HG03135 (cell line): ENCODE measurements around the gene FGGY.
A peak's percentile ranks its signal among the peaks of the same experiment; 100 is the strongest.
"Not testable (repeated sequence)": the region's sequence is repeated elsewhere in the genome, so short reads cannot be mapped to it uniquely, and the experiment has no call there.

ENCODE experiments used
- ATAC-seq: cut with Tn5 transposase; IDR thresholded peaks from one replicate; pipeline ENCODE4 v1.9.1; 2021; ENCODE audit warnings: mild to moderate bottlenecking, moderate library complexity; ENCODE audit not compliant: unreplicated experiment

Gene FGGY

DNA sequence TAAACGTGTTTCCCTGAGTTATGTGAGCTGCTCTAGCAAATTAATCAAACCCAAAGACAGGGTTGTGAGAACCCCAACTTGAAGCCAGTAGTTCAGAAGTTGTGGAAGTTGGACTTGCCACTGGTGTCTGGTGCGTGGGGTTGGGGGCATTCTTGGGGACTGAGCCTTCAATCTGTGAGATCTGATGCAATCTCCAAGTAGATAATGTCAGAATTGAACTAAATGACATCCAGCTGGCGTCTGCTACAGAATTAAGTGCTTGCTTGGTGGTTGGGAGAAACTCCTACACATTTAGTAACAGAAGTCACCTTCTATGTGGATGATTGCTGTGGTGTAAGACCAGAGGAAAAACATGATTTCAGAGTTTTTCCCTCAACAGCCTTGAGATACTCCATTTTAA, 207.4 kb downstream of the FGGY start:
- ATAC-seq = no peak

DNA sequence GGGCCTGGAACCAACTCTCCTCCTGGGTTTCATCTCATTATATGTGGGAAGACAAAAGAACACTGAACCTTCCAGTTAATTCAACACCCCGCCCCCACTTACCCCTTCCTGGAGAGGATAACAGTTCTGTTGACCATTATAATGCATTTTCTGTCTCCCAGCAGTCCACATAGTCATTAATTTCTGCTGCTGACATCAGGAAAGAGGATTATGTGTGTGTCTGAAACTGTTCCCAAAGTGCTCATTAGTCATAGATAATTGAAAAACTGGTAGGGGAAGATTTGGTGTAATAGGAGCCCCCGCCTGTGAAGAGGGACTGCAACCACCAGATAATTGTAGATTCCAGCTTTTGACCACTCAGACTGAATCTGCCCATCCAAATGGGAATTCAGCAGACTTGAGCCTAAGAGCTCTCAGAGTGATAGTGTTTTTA, 208.7 kb downstream of the FGGY start:
- no peak for ATAC-seq

DNA sequence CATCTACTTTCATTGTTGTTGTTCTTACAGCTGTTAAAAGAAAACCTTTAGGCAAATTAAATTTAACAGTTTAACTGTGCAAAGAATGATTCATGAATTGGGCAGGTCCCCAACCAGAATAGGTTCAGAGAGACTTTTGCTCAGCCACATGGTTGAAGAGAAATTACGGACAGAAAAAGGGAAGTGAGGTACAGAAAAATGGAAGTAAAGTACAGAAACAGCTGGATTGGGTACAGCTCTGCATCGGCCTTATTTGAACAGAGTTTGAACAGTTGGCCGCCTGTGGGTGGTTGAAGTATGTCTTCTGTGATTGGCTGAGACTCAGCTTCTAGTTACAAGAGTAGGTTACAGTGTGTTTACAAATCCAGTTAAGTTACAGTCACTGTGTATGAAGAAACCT, 210.1 kb downstream of the FGGY start:
- peak; percentile 84 for ATAC-seq

DNA sequence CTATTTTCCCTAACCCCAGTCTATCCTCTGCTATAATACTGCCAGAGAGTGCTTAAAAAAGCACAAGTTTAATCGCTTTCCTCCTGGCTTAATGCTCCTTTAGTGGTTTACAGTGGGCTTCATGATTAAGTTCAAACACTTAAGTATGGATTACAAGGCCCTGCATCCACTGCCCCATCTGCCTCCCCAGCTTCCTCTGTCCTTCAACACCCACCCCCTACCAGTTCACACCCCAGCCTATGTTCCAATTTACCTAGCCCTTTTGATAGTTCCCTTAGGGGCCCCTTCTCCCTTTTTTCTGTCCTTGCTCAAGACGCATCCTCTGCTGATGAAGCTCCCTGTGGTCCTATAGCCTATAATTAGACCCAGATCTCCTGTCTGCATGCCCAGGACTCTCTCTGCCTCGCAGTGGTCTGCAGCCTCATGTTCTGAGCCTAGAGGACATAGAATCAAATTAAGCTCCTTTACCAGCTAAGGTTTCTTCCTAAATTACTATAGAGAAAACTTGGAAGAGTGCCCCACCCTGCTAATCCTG, 212.5 kb downstream of the FGGY start:
- no peak for ATAC-seq

DNA sequence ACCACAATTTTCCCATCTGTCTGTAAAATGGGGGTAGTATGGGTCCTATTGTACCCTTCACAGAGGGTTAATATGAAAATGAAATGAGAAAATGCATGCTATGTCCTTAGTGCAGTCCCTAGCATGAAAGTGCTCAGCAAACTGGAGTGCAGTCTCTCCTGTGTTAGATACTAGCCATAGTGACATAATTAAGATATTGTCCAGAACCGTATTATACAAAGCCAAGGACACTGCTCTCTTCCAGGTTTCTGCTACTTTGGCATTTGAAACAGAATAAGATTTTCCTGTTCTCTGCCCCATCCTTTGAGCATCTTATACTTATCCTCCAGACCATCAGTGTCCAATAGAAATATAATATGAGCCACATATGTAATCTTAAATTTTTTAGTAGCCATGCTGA, 213.4 kb downstream of the FGGY start:
- ATAC-seq = no peak

DNA sequence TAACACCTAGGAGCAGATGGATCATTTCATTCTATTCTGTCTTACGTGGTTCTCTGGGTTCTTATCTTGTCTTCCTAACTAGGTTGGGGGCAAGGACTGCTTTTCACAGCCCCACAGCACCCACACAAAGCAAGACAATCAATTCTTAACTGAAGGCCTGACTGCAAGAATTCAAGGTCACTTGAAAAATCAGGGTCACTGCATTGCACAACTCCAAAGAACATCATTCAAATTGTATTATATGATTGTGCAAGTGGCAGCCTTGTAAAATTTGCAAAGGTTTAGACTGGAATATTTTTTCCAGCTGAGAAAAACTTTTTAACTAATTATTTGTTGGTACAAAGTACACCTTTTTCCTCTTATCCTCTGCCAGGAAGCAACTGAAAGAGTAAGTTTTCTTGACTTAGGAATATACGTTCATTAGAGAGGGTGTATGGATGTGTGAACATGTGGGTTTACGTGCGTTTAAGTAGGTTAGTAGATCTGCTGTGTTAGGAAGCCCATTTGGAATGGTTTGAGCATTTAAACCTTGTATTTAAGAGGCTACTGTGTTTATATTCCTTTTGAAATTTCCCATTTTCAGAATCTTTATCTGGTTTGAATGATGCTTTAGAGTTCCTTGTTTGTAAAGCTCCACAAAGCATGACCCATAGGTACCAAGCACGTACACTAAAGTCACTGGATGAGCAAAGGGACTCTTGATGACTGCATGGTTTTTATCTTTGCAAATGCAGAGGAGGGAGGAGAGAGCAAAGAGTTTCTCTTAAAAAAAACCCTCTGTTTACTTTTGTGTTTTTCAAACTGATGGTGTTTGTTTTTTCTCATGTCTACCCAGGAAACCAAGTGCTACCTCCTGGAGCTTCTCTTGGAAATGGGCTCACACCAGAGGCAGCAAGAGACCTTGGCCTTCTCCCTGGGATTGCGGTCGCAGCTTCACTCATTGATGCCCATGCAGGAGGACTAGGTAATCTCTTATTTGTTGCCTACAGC, 214.9 kb downstream of the FGGY start:
- ATAC-seq = no peak

DNA sequence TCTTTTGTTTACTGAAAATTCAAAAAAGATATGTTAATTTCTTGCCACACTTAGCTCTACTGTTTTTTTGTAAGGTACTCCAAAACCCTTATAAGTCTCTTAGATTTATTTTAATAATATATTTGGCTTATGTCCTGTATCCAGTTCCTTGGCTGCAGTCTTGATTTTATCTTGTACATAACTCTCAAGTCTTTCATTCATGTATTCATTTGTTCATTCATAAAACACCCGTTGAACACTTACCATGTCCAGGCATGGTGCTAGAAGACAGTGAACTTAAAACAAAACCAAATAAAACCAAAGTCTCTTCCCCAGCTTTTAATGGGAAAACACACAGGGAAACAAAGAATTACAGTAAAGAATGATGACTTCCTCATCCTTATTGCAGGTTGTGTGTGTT, 215.8 kb downstream of the FGGY start:
- no peak for ATAC-seq

DNA sequence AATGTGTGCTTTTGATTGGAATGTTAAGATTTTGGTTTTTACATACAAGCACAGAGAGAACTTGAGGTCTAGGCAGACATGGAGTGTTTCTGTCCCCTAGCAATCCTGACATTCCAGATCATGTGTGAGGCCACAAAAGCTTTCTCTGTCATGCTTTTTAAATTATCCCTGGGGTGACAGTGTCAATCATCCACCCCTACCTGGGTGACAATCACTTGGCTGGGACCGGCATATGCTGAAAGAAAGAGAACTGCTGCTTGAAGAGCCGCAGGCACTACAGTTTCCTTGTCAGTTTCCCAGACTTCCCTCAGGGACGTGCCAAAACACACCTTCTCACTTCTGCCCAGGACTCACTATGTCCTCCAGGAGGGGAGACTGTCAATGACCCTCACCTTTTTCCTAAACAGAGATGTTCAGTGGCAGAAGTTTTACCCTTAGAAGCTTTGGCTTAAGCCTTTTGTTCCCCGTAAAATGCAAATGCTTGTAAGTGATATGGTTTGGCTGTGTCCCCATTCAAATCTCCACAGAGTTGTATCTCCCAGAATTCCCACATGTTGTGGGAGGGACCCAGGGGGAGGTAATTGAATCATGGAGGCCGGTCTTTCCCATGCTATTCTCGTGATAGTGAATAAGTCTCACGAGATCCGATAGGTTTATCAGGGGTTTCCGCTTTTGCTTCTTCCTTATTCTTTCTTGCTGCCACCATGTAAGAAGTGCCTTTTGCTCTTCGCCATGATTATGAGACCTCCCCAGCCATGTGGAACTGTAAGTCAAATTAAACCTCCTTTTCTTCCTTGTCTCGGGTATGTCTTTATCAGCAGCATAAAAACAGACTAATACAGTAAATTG, 217.4 kb downstream of the FGGY start:
- no peak for ATAC-seq

DNA sequence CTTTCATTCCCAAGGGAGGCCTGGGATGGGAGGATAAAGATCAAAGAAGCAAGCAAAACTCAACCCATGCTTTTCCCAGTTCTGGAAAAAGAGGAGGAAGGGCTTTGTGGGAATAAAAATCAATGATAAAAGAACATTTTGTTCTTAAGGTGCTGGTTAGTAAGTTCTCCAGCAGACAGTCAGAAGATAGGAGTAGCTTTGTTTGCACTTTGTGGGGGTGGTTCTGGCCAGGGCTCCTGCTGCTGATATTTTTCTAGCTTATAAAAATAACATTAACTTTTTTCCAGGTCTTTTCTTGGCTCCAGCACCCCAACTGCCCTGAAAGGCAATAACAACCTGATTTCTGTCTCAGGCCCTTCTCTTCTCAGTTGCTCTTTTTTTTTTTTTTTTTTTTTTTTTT, 220.0 kb downstream of the FGGY start:
- no peak for ATAC-seq

DNA sequence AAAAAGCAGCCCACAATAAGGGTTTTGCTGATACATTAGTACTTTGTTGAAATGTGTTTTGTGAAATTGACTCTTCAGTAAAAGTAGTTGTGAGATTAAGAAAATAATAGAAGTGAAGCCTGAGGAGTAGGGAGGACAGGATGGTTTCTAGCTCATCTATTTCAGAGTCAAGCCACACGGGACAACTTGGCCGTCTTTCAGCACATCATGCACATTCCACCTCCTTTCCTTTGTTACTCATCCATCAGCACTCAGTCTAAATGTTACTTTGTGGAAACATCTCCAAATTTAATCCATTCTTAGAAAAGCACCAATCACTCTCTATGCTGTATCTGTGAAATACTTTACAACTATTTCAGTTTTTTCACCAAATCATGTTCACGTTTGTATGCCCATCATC, 223.3 kb downstream of the FGGY start:
- ATAC-seq = no peak

DNA sequence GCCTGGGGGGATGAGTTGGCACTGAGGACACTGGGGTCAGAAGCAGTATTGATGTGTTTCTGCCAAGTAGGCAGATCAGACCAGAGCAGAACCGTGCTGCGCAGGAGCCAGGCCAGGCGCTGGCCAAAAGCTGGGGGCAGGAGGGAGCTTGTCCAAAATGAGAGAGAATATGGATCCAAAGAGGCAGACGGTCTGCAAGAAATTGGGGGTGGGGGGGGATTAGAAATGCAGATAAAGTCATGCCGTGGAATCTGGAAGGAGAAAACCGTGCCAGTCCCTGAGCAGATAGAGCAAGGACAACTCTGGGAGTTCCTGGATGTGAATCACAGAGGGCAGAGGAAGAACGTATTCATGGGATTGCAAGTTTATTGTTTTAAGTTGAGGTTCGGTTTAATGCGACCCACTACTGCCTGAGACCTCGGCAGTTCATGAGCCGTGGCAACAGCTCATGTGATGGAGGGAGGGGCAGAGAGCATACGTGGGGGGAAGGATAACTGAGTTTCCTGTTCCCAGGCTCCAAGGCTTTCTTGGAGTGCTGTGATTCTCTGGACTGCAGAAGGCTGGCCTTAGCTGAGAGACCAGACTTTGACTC, 224.0 kb downstream of the FGGY start:
- no peak for ATAC-seq

DNA sequence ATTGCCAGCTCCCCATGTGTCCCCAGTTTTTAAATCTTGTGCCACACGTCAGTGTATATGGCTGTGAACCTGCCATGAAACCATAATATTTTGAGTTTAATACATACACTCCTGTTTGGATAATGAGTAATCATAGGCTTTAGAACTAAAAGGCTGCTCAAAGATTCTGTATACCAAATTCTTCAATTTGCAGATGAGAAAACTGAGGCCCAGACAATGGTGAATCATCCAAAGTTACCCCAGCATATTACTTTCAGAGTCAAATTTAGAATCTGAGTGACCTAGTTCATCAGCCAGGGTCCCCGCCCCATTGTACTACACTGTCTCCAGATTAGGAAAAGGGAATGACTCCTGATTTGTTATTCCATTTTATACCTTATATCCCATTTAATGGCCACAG, 224.6 kb downstream of the FGGY start:
- ATAC-seq = no peak

DNA sequence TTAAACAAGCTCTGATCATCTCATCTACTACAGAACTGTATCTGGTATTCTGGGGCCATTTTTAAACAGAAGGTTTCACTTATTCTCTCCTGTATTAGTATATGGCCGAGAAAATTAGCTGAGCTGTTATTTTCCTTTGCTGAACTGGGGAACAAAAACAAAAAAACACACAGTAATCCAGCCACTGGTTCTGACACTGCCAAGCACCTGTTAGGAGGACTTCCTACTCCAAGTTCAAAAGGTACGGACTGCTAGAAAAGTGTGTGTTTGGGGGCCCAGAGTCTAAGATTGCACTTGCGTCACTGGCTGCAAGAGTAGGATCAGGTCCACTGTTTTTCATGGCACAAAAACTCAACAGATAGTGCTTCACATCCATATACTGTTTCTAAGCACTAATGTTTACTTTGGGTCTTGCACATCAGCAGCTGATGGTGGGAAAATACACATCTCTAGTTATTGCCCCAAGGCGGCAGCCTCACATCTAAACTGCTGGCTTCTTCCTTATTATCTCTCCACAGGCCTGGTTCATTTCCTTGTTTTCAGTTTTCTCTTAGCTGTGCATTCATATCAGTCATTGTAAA, 226.1 kb downstream of the FGGY start:
- ATAC-seq = no peak

DNA sequence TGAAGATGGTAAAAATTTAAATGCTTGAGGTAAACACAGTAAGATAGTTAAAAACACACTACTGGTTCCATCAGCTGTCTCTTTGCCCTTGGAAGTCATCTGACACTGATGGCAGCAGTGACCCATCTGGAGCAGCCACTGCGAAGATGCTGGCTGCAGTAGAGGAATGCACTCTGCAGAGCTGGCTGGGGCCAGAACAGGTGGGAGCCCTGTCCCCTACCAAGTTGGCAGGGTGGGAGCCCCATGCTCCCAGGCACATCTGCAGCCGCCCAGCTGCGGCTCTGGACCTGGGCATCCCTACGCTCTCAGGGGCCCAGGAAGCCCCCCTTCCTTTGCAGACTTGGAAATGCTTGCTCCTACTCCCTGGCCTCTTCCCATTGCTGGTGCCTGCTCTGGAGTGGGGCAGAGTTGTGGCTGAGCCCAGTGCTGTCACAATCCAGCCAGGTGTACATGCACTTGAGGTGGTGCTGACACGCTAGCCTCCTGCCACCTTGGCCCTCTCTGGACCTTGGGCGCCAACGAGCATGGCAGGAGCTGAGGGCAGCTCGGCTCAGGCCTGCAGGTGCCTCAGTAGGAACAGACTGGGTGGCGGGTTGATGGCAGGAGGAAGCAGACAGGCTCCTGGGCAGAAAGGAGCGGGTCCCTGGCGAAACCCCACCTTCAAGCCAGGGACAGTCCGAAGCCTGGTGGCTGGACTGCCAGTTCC, 227.0 kb downstream of the FGGY start:
- ATAC-seq = no peak

DNA sequence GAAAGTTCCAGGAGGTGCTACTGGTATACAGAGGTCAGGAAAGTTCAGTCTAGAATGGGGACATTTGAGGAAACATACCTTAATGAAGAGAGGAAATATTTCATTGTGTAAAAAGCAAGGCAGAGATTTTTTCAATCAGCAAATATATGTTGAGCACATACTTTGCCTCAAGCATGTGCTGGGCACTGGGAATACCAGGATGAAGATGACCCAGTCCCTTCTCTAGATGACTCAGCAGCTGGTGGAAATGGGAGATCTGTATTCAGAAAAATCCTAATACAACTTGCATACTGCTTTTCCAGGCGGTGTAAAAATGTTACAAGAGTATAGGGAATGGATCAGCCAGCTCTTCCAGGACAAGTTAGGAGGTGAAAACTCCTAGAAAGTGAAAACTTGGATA, 229.3 kb downstream of the FGGY start:
- ATAC-seq = no peak

DNA sequence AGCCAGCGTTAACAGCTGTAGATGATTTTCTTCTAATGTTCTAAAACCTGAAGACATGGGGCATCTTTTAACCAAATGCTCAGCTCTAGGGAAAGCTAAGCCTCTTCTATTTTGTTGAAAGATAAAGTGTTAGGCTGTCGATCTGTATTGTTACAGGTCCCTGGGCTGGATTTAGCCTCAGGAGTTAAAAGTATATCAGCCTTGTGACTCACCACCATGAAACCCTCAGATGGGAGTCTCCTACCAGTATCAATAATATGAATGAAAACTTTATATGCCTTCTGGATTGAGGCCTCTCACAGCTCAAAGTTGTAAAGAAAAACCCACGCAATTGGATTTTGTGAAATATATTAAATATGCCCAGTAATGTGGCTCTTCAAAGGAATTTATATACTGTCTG, 231.6 kb downstream of the FGGY start:
- no peak for ATAC-seq

DNA sequence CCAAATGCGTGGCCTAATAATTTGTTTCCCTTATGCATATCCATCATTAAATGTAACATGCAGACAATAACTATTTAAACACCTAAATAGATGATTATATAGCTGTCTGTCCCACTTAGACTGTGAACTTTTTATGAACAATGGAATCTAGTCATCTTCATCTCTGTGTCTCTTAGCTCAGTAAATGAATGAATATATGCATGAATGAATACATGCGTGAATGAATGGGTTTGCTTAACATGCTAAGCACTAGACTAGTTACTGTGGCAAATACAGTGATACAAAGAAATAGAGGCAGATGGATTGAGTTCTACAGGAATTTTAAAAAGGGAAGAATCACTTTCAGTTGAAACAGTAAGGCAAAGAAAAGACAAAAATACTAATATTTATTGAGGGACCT, 232.0 kb downstream of the FGGY start:
- no peak for ATAC-seq

DNA sequence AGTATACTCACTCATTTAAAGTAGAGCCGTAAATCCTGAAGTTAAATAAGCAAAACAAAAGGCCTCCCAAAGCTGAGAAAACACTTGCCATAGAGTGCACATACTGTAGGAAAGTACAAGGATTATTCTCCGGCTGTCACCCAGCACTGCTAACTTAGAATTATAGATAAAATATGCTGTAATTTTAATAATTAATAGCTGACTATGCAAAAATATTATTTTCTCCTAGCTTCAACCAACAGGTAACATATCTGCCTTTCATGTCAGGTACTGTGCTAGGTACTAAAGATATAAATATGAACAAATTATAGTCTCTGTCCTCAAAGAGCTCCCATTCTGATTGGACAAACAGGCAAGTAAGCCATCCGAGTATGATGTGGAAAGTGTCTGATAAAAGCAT, 233.2 kb downstream of the FGGY start:
- ATAC-seq = no peak

DNA sequence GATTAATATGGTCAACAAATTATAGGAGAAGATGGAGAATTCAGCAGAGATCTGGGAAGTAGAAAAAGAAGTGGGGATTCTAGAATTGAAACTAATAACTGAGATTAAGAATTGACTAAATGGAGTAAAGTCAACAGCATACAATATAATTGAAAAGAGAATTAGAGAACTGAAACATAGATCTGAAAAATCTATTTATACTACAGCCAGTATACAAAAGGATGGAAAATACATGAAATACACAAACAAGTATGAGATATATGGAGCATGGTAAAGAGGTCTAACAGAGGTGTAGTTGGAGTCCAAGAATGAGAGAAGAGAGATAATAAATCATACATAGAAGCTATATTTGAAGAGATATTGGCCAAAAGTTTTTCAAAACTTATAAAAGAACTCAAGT, 235.2 kb downstream of the FGGY start:
- ATAC-seq = no peak

DNA sequence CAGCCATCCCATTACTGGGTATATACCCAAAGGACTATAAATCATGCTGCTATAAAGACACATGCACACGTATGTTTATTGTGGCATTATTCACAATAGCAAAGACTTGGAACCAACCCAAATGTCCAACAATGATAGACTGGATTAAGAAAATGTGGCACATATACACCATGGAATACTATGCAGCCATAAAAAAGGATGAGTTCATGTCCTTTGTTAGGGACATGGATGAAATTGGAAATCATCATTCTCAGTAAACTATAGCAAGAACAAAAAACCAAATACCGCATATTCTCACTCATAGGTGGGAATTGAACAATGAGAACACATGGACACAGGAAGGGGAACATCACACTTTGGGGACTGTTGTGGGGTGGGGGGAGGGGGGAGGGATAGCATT, 241.6 kb downstream of the FGGY start:
- not testable (repeated sequence) for ATAC-seq
